H9 (cell line): ENCODE data around the gene MRPL41. TPM values are rescaled to one million over a fixed set of nuclear protein-coding genes. Genes with fewer than 3 reads are reported as not detected.

Experiments used
- DNase-seq: peaks from one replicate; pipeline ENCODE4 v3.0.0-alpha.2; 2017
- H2AFZ ChIP-seq: one replicate; pipeline ENCODE4 v1.6.1; 2013; ENCODE audit warnings: mild to moderate bottlenecking, low read length, control low read depth, moderate library complexity
- H2AK5ac ChIP-seq: 2 replicates; pipeline ENCODE4 v1.6.1; 2013; ENCODE audit warnings: low read length, control low read depth, mixed read lengths; ENCODE audit not compliant: insufficient read length
- H2BK120ac ChIP-seq: one replicate; pipeline ENCODE4 v1.6.1; 2013; ENCODE audit warnings: low read depth, mild to moderate bottlenecking, low read length, control low read depth, inconsistent platforms; ENCODE audit not compliant: poor library complexity, severe bottlenecking
- H2BK12ac ChIP-seq: 2 replicates; pipeline ENCODE4 v1.6.1; 2013; ENCODE audit warnings: low read length, control low read depth, mixed read lengths, low read depth; ENCODE audit not compliant: insufficient read length
- H2BK15ac ChIP-seq: 2 replicates; pipeline ENCODE4 v1.6.1; 2013; ENCODE audit warnings: low read depth, low read length, control low read depth
- H2BK20ac ChIP-seq: one replicate; pipeline ENCODE4 v1.6.1; 2013; ENCODE audit warnings: low read depth, mild to moderate bottlenecking, low read length, control low read depth, inconsistent platforms; ENCODE audit not compliant: poor library complexity, severe bottlenecking
- H2BK5ac ChIP-seq: 2 replicates; pipeline ENCODE4 v1.6.1; 2013; ENCODE audit warnings: low read length, control low read depth, mixed read lengths; ENCODE audit not compliant: insufficient read length
- H3K14ac ChIP-seq: 2 replicates; pipeline ENCODE4 v1.6.1; 2013; ENCODE audit warnings: low read length, control low read depth; ENCODE audit not compliant: insufficient read depth
- H3K18ac ChIP-seq: 2 replicates; pipeline ENCODE4 v1.6.1; 2013; ENCODE audit warnings: low read depth, mild to moderate bottlenecking, mixed read lengths, low read length, control low read depth; ENCODE audit not compliant: insufficient read length
- H3K23ac ChIP-seq: 2 replicates; pipeline ENCODE4 v1.6.1; 2013; ENCODE audit warnings: low read length, control low read depth, mixed read lengths, low read depth; ENCODE audit not compliant: insufficient read length
- H3K23me2 ChIP-seq: 2 replicates; pipeline ENCODE4 v1.6.1; 2013; ENCODE audit warnings: low read depth, mild to moderate bottlenecking, mixed read lengths, low read length, control low read depth; ENCODE audit not compliant: insufficient read length, poor library complexity, severe bottlenecking
- H3K27ac ChIP-seq: 2 replicates; pipeline ENCODE4 v1.5.1; 2013; ENCODE audit warnings: low read length, control low read depth, mixed read lengths, low read depth; ENCODE audit not compliant: insufficient read length
- H3K27me3 ChIP-seq: 2 replicates; pipeline ENCODE4 v1.6.1; 2013; ENCODE audit warnings: low read length, control low read depth, inconsistent platforms; ENCODE audit not compliant: insufficient read depth
- H3K4ac ChIP-seq: 2 replicates; pipeline ENCODE4 v1.6.1; 2013; ENCODE audit warnings: low read depth, mild to moderate bottlenecking, control low read depth, inconsistent platforms, low read length, moderate library complexity
- H3K4me1 ChIP-seq: 2 replicates; pipeline ENCODE4 v1.6.1; 2013; ENCODE audit warnings: low read length, control low read depth, inconsistent platforms; ENCODE audit not compliant: insufficient read depth
- H3K4me2 ChIP-seq: 2 replicates; pipeline ENCODE4 v1.6.1; 2013; ENCODE audit warnings: low read length, control low read depth, mixed read lengths; ENCODE audit not compliant: insufficient read length, insufficient read depth
- H3K56ac ChIP-seq: 2 replicates; pipeline ENCODE4 v1.6.1; 2013; ENCODE audit warnings: low read depth, mild to moderate bottlenecking, mixed read lengths, low read length, control low read depth; ENCODE audit not compliant: insufficient read length
- H3K79me1 ChIP-seq: 2 replicates; pipeline ENCODE4 v1.6.1; 2013; ENCODE audit warnings: low read depth, mild to moderate bottlenecking, moderate library complexity, low read length, control low read depth, inconsistent platforms; ENCODE audit not compliant: insufficient read depth, poor library complexity, severe bottlenecking
- H3K79me2 ChIP-seq: 2 replicates; pipeline ENCODE4 v1.6.1; 2013; ENCODE audit warnings: low read length, control low read depth, inconsistent platforms; ENCODE audit not compliant: insufficient read depth
- H3K9ac ChIP-seq: 2 replicates; pipeline ENCODE4 v1.6.1; 2013; ENCODE audit warnings: low read length, control low read depth, mixed read lengths; ENCODE audit not compliant: insufficient read length; ENCODE audit errors: extremely low read depth
- H3K9me3 ChIP-seq: one replicate; pipeline ENCODE4 v1.6.1; 2013; ENCODE audit warnings: low read depth, low read length, inconsistent platforms; ENCODE audit not compliant: control insufficient read depth
- H3T11ph ChIP-seq: one replicate; pipeline ENCODE4 v1.6.1; 2013; ENCODE audit warnings: mild to moderate bottlenecking, low read length, control low read depth, inconsistent platforms
- H4K20me1 ChIP-seq: one replicate; pipeline ENCODE4 v1.6.1; 2013; ENCODE audit not compliant: control insufficient read depth, insufficient read length, insufficient read depth
- H4K5ac ChIP-seq: 2 replicates; pipeline ENCODE4 v1.6.1; 2013; ENCODE audit warnings: low read depth, mild to moderate bottlenecking, mixed read lengths, low read length, control low read depth; ENCODE audit not compliant: insufficient read length
- H4K8ac ChIP-seq: replicated peaks from 2 replicates; pipeline ENCODE4 v1.6.1; 2013; ENCODE audit warnings: low read length, control low read depth, mixed read lengths, low read depth; ENCODE audit not compliant: insufficient read length
- H4K91ac ChIP-seq: 2 replicates; pipeline ENCODE4 v1.6.1; 2013; ENCODE audit warnings: low read depth, mild to moderate bottlenecking, moderate library complexity, mixed read lengths, low read length, control low read depth; ENCODE audit not compliant: insufficient read length
- H3K27ac Mint-ChIP-seq, 3 experiments: 2 replicates in 2 of 3; 3 replicates in 1 of 3; pipeline ENCODE4 v1.8.0; 2020 to 2021; ENCODE audit warnings: mixed read lengths in 3 of 3, mild to moderate bottlenecking in 1 of 3, moderate library complexity in 1 of 3
- H3K27me3 Mint-ChIP-seq: 2 replicates; pipeline ENCODE4 v1.8.0; 2021; ENCODE audit warnings: low read depth, mild to moderate bottlenecking, moderate library complexity, mixed read lengths
- H3K36me3 Mint-ChIP-seq, 3 experiments: 2 replicates in 2 of 3; 3 replicates in 1 of 3; pipeline ENCODE4 v1.8.0; 2020 to 2021; ENCODE audit warnings: low read depth in 3 of 3, mixed read lengths in 3 of 3; ENCODE audit not compliant: insufficient read depth in 1 of 3
- H3K4me1 Mint-ChIP-seq, 2 experiments: 2 replicates each; pipeline ENCODE4 v1.8.0; 2020; ENCODE audit warnings: mixed read lengths in 2 of 2
- H3K4me3 Mint-ChIP-seq, 2 experiments: 2 replicates in 1 of 2; 3 replicates in 1 of 2; pipeline ENCODE4 v1.8.0; 2020 to 2021; ENCODE audit warnings: mild to moderate bottlenecking in 2 of 2, mixed read lengths in 2 of 2, moderate library complexity in 1 of 2
- H3K9me3 Mint-ChIP-seq, 2 experiments: 2 replicates in 1 of 2; 3 replicates in 1 of 2; pipeline ENCODE4 v1.8.0; 2020; ENCODE audit warnings: mild to moderate bottlenecking in 2 of 2, mixed read lengths in 2 of 2, moderate library complexity in 1 of 2
- WGBS: extraction: QIAGEN DNeasy Blood & Tissue Kit; methylation state at CpG from one replicate; pipeline ENCODE4 v1.1.7; 2013; ENCODE audit warnings: missing lambda C conversion rate, low lambda C conversion rate, mixed read lengths; ENCODE audit not compliant: insufficient read length; ENCODE audit errors: extremely low coverage; 5-methylcytosine and 5-hydroxymethylcytosine counted together
- total RNA-seq: library from RNA; stranded (reverse); gene quantifications from 2 replicates; pipeline ENCODE4 v1.2.1, GENCODE V29; 2021
- TF ChIP-seq, protein P1 (sequence below): fragments of 200-600 bp; sonication (generic); conservative IDR thresholded peaks from 3 replicates; pipeline ENCODE4 v1.8.0; 2021; ENCODE audit warnings: antibody characterized with exemption, mild to moderate bottlenecking

The MRPL41 gene
- total RNA-seq, 1 experiment from 2014 or later, result 52.2 TPM

- Histone ChIP-seq H4K8ac (no peak overlapping the region), H3K27ac (no peak overlapping the region), H3K79me1 (peaks cover 17% of the 10 kb centered on the region), H3K14ac (no peak overlapping the region), H2BK12ac (no peak overlapping the region), H3K9ac (no peak overlapping the region), H3K4me1 (peaks cover 4% of the 10 kb centered on the region; the same call in 1 of the 2 replicates), H3K56ac (no peak overlapping the region), H2BK5ac (no peak overlapping the region), H4K91ac (no peak overlapping the region), H3K18ac (no peak overlapping the region), H2AK5ac (no peak overlapping the region), H3K4ac (no peak overlapping the region), H3T11ph (no peak overlapping the region), H2BK120ac (no peak overlapping the region), H3K79me2 (peaks cover 10% of the 10 kb centered on the region; the same call in 1 of the 2 replicates), H3K23ac (no peak overlapping the region), H4K20me1 (no peaks in the 10 kb centered on the region), H2BK20ac (no peak overlapping the region), H3K23me2 (peaks cover 12% of the 10 kb centered on the region), H3K4me2 (no peak overlapping the region), H3K9me3 (no peaks in the 10 kb centered on the region), H2BK15ac (no peak overlapping the region), H2AFZ (no peak overlapping the region), H4K5ac (no peak overlapping the region), H3K27me3 (no peaks in the 10 kb centered on the region)
- no peaks in the 10 kb centered on the region for H3K27me3 Mint-ChIP-seq
- no peak for DNase-seq
- H3K27ac Mint-ChIP-seq, result no peak overlapping the region
- TF ChIP-seq, protein P1, sequence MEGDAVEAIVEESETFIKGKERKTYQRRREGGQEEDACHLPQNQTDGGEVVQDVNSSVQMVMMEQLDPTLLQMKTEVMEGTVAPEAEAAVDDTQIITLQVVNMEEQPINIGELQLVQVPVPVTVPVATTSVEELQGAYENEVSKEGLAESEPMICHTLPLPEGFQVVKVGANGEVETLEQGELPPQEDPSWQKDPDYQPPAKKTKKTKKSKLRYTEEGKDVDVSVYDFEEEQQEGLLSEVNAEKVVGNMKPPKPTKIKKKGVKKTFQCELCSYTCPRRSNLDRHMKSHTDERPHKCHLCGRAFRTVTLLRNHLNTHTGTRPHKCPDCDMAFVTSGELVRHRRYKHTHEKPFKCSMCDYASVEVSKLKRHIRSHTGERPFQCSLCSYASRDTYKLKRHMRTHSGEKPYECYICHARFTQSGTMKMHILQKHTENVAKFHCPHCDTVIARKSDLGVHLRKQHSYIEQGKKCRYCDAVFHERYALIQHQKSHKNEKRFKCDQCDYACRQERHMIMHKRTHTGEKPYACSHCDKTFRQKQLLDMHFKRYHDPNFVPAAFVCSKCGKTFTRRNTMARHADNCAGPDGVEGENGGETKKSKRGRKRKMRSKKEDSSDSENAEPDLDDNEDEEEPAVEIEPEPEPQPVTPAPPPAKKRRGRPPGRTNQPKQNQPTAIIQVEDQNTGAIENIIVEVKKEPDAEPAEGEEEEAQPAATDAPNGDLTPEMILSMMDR, result no peak
- H3K36me3 Mint-ChIP-seq, result peaks cover 39 to 60% (median 49%) of the 10 kb centered on the region in 3 experiments
- H3K4me1 Mint-ChIP-seq, result peaks cover 22 to 28% of the 10 kb centered on the region in 2 experiments
- WGBS, result no CpG with 5 or more reads among the region's 12 CpGs
- peak overlapping the region; percentile 34 to 57; a peak in 2 of 5 replicates for H3K4me3 Mint-ChIP-seq
- no peaks in the 10 kb centered on the region for H3K9me3 Mint-ChIP-seq
These were observed 24.2 kb downstream of the MRPL41 start for GRCh38 chr9:137575716-137576411.
